HG02840 (cell line): ENCODE data around the gene PDE4D.
A peak's percentile ranks its signal among the peaks of the same experiment; 100 is the strongest.
"Not testable (repeated sequence)": the region's sequence is repeated elsewhere in the genome, so short reads cannot be mapped to it uniquely, and the experiment has no call there.

Experiments used
- ATAC-seq: cut with Tn5 transposase; IDR thresholded peaks from one replicate; pipeline ENCODE4 v1.9.1; 2021; ENCODE audit warnings: mild to moderate bottlenecking, moderate library complexity, moderate number of reproducible peaks; ENCODE audit not compliant: unreplicated experiment, low FRiP score

The PDE4D gene

GRCh38 chr5:59593439-59594007 lies 300.0 kb downstream of the PDE4D start:
- ATAC-seq, result no peak

DNA sequence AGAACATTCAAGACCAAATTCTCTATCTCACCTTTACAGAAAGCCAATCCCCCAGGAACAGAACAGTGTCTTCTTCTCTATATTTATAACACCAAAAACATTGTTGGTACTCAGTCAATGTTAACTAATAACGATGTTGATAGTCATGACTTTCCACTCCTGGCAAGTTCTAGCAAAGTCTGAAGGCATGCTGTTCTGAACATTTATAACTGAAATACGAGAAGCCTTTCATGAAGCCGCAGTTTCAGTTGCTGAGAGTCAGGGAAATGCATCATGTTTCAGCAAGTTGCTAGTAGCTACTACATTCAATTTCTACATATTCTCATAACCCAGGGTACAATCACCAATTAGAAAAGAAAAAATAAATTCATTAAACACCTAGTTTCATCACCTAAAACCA lies 301.4 kb downstream of the PDE4D start:
- no peak for ATAC-seq

DNA sequence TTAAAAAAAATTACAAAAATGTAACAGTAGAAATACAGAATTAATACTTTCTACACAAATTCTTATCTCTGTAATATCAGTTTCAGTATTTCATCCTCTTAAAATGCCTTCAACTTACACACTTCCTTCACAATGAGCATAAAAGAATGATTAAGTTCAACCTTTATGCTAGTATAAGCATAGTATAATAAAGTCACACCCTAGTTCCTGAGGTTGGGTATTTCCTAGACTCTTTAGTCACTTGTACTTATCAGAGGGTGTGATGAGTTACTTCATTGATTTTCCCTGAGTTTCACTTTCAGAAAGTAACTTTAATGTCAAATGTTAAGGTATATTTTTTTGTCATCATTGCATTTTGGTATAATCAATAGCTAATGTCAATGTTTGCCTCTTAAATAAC lies 302.4 kb downstream of the PDE4D start:
- peak; percentile 61 for ATAC-seq

DNA sequence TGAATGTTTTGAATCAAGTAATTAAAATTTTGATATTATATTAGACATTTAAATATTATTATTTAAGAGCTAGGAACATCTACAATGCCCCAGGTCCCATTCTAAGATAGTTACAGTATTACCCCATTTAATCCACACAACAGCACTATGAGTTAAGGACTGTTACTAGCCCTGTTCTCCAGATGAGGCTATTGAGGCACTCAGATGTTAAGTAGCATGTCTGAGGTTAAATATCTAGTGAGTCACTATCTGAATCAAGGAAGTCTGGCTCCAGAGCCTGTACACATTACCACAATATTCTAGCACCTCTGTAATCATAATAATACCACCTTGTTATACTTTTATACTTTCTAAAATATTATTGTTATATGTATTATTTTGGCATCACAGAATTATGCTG lies 304.6 kb downstream of the PDE4D start:
- no peak for ATAC-seq

- ATAC-seq, result no peak
Measured at GRCh38 chr5:59587489-59588337, 305.8 kb downstream of the PDE4D start.

DNA sequence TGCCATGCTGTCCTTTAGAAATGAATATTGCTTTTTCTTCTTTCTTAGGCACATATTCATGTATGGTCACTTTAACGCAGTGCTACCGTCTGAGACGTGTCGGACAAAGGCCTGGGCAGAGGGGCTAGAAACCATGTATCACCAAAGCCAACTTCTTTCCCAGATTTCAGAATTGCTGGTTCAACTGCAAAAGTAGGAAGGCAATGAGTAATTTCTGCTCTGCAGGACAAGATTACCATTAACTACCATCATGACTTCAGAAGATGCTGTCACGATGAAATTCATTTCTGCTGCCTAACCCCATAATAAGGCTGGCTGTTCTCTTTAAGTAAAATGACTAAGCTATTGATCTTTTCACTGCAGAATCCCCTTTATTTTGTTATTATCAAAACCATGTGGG lies 306.7 kb downstream of the PDE4D start:
- ATAC-seq, result no peak

DNA sequence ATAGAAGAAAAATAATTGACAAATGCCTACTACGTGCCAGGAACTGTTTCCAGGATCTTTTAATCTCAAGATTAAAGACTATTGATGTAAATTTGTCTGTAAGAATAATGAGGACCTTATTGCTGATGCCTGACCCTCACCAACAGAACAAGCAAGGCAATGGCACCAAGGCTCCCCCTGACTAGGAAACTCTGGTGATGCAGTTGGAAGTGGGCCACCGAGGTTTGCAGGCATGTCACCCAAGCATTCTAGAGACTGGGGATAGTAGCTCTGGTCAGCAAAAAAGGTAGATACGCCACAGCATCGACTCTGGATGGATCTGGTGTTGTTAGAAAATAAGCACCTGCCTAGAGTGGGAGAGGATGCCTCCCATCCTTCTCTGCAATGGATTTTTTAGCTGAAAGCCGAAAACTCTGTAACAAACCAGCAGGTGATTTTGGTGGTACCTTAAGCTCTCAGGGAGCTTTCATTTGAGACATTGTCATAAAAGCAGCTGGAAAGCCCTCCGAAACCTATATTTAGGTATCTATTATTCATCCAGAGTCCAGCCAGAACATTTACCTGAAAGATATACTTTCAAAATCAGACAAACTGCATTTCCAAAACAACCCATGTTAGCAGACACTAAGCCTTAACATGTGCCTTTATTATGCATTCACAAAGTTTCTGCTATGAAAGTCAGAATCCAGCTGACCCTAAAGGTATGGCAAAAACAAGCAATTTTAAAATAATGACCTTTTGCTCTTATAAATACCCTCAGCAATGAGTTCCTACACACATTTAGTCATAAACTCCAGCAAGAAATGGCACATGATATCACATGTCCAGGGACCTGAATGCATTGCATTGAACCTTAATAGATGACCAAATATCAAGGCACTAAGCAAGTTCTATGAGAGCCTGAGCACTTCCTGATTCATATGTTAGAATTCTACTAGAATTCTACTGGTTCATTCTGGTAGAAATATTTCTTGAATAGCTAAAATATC lies 308.4 kb downstream of the PDE4D start:
- ATAC-seq, result no peak

- no peak for ATAC-seq
Measured at GRCh38 chr5:59583810-59584562, 309.5 kb downstream of the PDE4D start.

DNA sequence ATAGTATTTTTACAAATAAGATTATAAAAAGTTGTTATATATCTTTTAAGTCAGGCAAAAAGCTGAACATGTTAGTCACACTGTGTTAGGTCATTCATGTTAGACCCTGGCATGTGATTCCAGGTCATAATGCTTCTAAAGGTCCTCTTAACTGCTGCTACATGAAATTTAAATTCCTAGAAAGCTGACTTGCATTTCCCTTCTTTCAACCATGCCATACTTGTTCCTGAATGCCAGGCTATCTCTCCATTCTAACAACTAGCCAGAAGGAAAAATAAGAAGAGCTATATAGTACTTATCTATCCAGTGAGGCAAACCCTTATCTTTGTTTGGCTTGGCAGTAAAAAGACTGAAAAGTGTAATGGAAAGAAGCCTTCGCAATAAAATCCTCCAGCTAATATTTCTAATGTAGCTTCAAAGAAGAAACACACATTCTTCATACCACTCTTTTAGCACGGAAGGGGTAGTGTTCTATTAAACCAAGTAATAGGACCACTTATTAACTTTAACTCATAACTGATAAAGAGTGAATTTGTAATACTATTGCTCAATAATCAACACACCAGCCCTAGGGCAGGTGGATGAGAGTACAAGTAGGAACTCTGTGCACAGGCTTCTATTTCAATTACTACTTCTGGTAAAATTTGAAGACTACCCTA lies 310.2 kb downstream of the PDE4D start:
- no peak for ATAC-seq

GRCh38 chr5:59582746-59583145 lies 310.8 kb downstream of the PDE4D start:
- no peak for ATAC-seq

- no peak for ATAC-seq
Measured at GRCh38 chr5:59579824-59580167, 313.7 kb downstream of the PDE4D start.

GRCh38 chr5:59579101-59579823 lies 314.3 kb downstream of the PDE4D start:
- ATAC-seq, result no peak

DNA sequence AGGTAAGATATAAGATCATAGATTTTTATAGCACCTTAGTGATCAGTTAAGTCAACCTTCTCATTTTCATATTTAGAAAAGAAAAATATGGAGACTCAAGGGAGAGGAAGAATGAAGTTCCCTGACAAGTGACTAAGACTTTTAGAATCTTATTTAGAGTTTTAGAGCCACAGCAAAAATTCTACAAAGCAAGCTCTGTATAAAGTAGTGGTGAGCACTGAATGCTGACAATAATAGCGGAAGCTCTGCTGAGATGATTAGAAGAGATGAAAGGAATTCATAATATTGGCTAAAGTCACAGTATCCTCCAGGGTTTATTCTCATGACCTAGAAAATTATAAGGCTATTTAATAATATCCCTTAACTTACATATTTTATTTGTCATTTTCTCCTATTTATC lies 316.0 kb downstream of the PDE4D start:
- no peak for ATAC-seq

DNA sequence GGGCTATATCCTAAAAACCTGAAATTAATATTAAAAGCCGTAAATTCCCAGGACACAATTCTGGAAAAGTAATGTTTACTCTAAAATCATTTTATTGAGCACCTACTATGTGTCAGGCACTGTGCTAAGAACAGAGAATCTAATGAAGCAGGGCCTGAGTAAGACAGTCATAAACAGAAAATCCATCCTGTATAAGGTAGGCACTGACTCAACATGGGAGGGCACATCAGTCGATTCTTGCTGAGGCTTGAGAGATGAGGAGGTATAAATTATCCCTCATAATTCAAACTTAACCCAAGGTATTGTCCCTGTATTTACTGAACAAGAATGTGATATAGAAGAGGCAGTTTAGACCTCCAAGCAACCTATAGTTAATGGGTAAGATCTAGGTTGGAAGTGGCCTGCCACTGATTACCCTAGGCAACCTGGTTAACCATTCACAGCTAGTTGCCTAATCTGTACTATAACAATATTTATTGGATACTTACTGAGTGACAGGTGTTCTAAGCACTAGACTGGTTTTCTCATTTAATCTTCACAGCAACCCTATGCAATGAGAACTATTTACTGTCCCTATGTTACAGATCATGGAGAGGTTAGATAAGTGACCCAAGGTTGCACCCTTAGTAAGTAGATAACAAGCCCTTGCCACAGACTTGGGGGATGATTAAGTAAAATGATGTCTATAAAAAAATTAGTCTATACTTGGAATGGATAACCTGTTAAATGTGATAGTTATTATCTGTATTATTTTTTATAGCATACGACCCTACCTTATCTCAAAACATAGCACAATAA lies 317.7 kb downstream of the PDE4D start:
- no peak for ATAC-seq

DNA sequence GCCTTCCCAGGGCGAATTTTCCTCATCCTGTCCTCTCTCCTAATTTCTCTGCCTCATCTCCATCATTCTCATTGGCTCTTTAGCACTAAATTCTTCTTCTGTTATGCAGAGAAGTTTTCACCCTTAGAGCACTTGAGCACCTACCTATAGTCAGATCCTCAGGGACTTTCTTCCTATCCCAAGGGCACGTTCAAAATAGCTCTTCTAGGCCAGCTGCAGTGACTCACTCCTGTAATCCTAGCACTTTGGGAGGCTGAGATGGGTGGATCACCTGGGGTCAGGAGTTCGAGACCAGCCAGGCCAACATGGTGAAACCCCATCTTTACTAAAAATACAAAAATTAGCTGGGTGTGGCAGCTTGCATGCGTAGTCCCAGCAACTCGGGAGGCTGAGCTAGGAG lies 320.0 kb downstream of the PDE4D start:
- not testable (repeated sequence) for ATAC-seq

- no peak for ATAC-seq
Measured at GRCh38 chr5:59571067-59571466, 322.5 kb downstream of the PDE4D start.

DNA sequence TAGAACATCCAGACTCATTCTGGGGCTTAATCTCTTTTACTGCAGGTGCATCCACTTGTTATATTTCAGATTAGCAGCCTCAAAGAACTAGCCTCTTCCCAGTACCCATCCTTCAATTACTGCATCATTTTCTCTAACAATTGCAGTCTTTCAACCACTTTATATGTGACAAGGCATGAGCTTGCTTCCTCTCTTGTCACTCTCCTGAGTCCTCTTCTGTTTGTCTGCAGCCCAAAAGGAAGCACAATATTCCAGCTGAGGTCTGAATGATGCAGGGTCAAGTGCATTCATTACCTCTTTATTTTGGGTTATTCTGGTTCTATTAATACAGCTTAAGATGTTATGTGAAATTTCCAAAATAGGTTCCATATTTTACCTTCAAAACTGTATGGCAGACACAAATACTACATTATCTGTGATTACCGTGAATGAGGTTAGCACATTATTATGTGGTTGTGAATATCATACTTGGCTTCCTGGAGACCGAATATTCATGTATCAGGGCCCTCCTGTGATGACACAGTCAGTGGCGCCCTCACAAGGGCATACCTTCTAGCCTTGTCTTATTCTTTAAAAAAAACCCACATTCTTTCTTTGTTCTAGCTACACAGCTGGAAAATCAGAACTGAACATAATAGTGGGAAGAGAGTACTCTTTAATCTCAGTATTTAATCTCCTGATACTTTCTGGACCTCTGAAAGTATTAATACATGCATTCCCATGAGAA lies 323.8 kb downstream of the PDE4D start:
- no peak for ATAC-seq

- ATAC-seq, result no peak
Measured at GRCh38 chr5:59569158-59569557, 324.4 kb downstream of the PDE4D start.
